ENCODE results near the gene EVI5.
A peak's percentile ranks its signal among the peaks of the same experiment; 100 is the strongest.
"Not testable (repeated sequence)": the region's sequence is repeated elsewhere in the genome, so short reads cannot be mapped to it uniquely, and the experiment has no call there.

EVI5 gene

DNA sequence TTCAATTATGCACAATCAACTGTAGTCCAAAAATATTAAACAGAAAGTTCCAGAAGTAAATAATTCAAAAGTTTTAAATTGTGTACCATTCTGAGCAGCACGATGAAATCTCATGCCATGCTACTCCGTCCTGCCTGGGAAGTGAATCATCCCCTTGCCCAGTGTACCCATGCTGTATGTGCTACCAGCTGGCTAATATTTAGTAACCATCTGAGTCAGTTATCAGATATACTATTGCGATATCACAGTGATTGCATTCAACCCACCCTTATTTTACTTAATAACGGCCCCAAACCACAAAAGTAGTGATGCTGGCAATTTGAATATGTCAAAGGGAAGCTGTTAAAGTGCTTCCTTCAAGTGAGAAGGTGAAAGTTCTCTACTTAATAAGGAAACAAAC lies 56.2 kb downstream of the EVI5 start:
- no peak overlapping the region for H3K9ac ChIP-seq (ENCODE audit: insufficient read length)
- H3K27ac ChIP-seq, result no peak overlapping the region
- peaks cover 9% of the 10 kb centered on the region for H3K36me3 ChIP-seq (ENCODE audit: insufficient read depth, low read length)
- H3K4me3 ChIP-seq, result no peak overlapping the region
- no peaks in the 10 kb centered on the region for H3K9me3 ChIP-seq (ENCODE audit: low read depth, low read length)
- no peak for TF ChIP-seq FOXP2 (optimal IDR thresholded peaks at IDR 0.05; ENCODE audit: control extremely low read depth, extremely low read length, insufficient read depth)
- no peak for TF ChIP-seq POLR2AphosphoS5 (IDR thresholded peaks at IDR 0.05; ENCODE audit: borderline replicate concordance, low read depth, low read length)
- TF ChIP-seq EZH2 (IDR thresholded peaks at IDR 0.05), result no peak
- no peak for DNase-seq (ENCODE audit: low read depth, low spot score)

DNA sequence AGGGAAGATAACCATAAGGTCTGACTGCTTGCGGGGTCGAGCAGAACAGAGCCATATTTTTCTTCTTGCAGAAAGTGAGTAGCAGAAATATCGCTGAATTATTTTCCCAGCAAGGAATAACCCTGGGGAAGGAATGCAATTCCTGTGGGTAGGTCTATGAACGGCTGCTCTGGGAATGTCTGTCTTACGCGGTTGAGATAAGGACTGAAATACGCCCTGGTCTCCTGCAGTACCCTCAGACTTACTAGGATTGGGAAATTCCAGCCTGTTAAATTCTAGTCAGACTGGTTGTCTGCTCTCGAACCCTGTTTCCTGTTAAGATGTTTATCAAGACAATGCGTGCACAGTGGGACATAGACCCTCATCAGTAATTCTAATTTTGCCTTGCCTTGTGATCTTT lies 61.2 kb downstream of the EVI5 start:
- peak overlapping the region; percentile 56 for H3K4me3 ChIP-seq
- peak overlapping the region; percentile 69 for H3K27ac ChIP-seq
- H3K9me3 ChIP-seq (ENCODE audit: low read depth, low read length); H3K36me3 ChIP-seq (ENCODE audit: insufficient read depth, low read length); H3K9ac ChIP-seq (ENCODE audit: insufficient read length): not testable (repeated sequence)
- DNase-seq (ENCODE audit: low read depth, low spot score), result peak; percentile 87

- TF ChIP-seq FOXP2 (optimal IDR thresholded peaks at IDR 0.05; ENCODE audit: control extremely low read depth, extremely low read length, insufficient read depth) (no peak), EZH2 (IDR thresholded peaks at IDR 0.05) (no peak), POLR2AphosphoS5 (IDR thresholded peaks at IDR 0.05; ENCODE audit: borderline replicate concordance, low read depth, low read length) (no peak)
- no peak overlapping the region for H3K4me3 ChIP-seq
- H3K9me3 ChIP-seq (ENCODE audit: low read depth, low read length), result no peaks in the 10 kb centered on the region
- H3K9ac ChIP-seq (ENCODE audit: insufficient read length), result no peak overlapping the region
- DNase-seq (ENCODE audit: low read depth, low spot score), result no peak
- H3K36me3 ChIP-seq (ENCODE audit: insufficient read depth, low read length), result peaks cover 3% of the 10 kb centered on the region
- no peak overlapping the region for H3K27ac ChIP-seq
Observed at GRCh38 chr1:92721886-92722285, 63.0 kb downstream of the EVI5 start.

DNA sequence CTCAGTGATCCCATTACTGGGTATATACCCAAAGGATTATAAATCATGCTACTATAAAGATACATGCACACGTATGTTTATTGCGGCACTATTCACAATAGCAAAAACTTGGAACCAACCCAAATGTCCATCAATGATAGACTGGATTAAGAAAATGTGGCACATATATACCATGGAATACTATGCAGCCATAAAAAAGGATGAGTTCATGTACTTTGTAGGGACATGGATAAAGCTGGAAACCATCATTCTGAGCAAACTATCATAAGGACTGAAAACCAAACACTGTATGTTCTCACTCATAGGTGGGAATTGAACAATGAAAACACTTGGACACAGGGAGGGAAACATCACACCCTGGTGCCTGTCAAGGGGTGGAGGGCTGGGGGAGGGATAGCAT lies 63.8 kb downstream of the EVI5 start:
- DNase-seq (ENCODE audit: low read depth, low spot score); H3K36me3 ChIP-seq (ENCODE audit: insufficient read depth, low read length); H3K9ac ChIP-seq (ENCODE audit: insufficient read length); H3K9me3 ChIP-seq (ENCODE audit: low read depth, low read length); H3K27ac ChIP-seq; H3K4me3 ChIP-seq: not testable (repeated sequence)

DNA sequence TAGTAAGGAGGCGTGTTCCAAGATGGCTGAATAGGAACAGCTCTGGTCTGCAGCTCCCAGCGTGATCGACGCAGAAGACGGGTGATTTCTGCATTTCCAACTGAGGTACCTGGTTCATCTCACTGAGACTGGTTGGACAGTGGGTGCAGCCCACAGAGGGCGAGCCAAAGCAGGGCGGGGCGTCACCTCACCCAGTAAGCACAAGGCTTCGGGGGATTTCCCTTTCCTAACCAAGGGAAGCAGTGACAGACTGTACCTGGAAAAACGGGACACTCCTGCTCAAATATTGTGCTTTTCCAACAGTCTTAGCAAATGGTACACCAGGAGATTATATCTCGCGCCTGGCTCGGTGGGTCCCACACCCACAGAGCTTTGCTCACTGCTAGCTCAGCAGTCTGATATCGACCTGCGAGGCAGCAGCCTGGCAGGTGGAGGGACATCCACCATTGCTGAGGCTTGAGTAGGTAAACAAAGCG lies 69.4 kb downstream of the EVI5 start:
- DNase-seq (ENCODE audit: low read depth, low spot score); H3K27ac ChIP-seq; H3K4me3 ChIP-seq; H3K36me3 ChIP-seq (ENCODE audit: insufficient read depth, low read length); H3K9me3 ChIP-seq (ENCODE audit: low read depth, low read length); H3K9ac ChIP-seq (ENCODE audit: insufficient read length): not testable (repeated sequence)

DNA sequence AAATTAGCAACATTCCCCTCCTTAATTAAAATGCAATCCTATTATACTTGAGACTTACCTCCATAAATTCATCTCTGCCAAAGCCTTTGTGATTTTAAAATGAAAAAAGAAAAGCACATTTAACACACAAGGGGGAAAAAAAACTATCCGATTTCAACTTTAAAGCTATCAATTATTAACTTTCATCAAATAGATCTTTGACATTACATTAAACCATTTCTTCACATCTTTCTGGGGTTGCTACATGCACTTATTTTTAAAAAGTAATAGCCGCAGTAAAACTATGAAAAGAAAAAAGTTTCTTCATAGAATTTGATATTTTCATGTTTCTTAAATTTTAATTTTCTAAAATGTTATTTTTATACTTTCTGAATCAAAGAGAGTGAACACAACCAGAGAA lies 71.0 kb downstream of the EVI5 start:
- DNase-seq (ENCODE audit: low read depth, low spot score), result no peak
- TF ChIP-seq POLR2AphosphoS5 (IDR thresholded peaks at IDR 0.05; ENCODE audit: borderline replicate concordance, low read depth, low read length) (no peak), EZH2 (IDR thresholded peaks at IDR 0.05) (no peak), FOXP2 (optimal IDR thresholded peaks at IDR 0.05; ENCODE audit: control extremely low read depth, extremely low read length, insufficient read depth) (no peak)
- H3K27ac ChIP-seq, result no peak overlapping the region
- no peak overlapping the region for H3K4me3 ChIP-seq
- no peaks in the 10 kb centered on the region for H3K36me3 ChIP-seq (ENCODE audit: insufficient read depth, low read length)
- no peak overlapping the region for H3K9ac ChIP-seq (ENCODE audit: insufficient read length)
- no peaks in the 10 kb centered on the region for H3K9me3 ChIP-seq (ENCODE audit: low read depth, low read length)

- Histone ChIP-seq H3K9me3 (ENCODE audit: low read depth, low read length) (no peaks in the 10 kb centered on the region), H3K36me3 (ENCODE audit: insufficient read depth, low read length) (no peaks in the 10 kb centered on the region), H3K27ac (no peak overlapping the region), H3K9ac (ENCODE audit: insufficient read length) (no peak overlapping the region), H3K4me3 (no peak overlapping the region)
- TF ChIP-seq EZH2 (IDR thresholded peaks at IDR 0.05) (no peak), POLR2AphosphoS5 (IDR thresholded peaks at IDR 0.05; ENCODE audit: borderline replicate concordance, low read depth, low read length) (no peak), FOXP2 (optimal IDR thresholded peaks at IDR 0.05; ENCODE audit: control extremely low read depth, extremely low read length, insufficient read depth) (no peak)
- DNase-seq (ENCODE audit: low read depth, low spot score), result no peak
Observed at GRCh38 chr1:92711473-92712165, 73.3 kb downstream of the EVI5 start.

GRCh38 chr1:92709738-92710137 lies 75.2 kb downstream of the EVI5 start:
- H3K9me3 ChIP-seq (ENCODE audit: low read depth, low read length), result no peaks in the 10 kb centered on the region
- no peak overlapping the region for H3K27ac ChIP-seq
- H3K36me3 ChIP-seq (ENCODE audit: insufficient read depth, low read length), result no peaks in the 10 kb centered on the region
- no peak overlapping the region for H3K4me3 ChIP-seq
- no peak for DNase-seq (ENCODE audit: low read depth, low spot score)
- TF ChIP-seq FOXP2 (optimal IDR thresholded peaks at IDR 0.05; ENCODE audit: control extremely low read depth, extremely low read length, insufficient read depth) (no peak), EZH2 (IDR thresholded peaks at IDR 0.05) (no peak), POLR2AphosphoS5 (IDR thresholded peaks at IDR 0.05; ENCODE audit: borderline replicate concordance, low read depth, low read length) (no peak)
- no peak overlapping the region for H3K9ac ChIP-seq (ENCODE audit: insufficient read length)

GRCh38 chr1:92708368-92708950 lies 76.4 kb downstream of the EVI5 start:
- DNase-seq (ENCODE audit: low read depth, low spot score), result no peak
- Histone ChIP-seq H3K4me3 (no peak overlapping the region), H3K9me3 (ENCODE audit: low read depth, low read length) (no peaks in the 10 kb centered on the region), H3K36me3 (ENCODE audit: insufficient read depth, low read length) (no peaks in the 10 kb centered on the region), H3K9ac (ENCODE audit: insufficient read length) (no peak overlapping the region), H3K27ac (no peak overlapping the region)
- no peak for TF ChIP-seq FOXP2 (optimal IDR thresholded peaks at IDR 0.05; ENCODE audit: control extremely low read depth, extremely low read length, insufficient read depth)
- TF ChIP-seq POLR2AphosphoS5 (IDR thresholded peaks at IDR 0.05; ENCODE audit: borderline replicate concordance, low read depth, low read length), result no peak
- TF ChIP-seq EZH2 (IDR thresholded peaks at IDR 0.05), result no peak
